ENCODE measurements around the gene BCL7B. TPM values are rescaled to one million over a fixed set of nuclear protein-coding genes. Genes with fewer than 3 reads are reported as not detected.
"Not testable (repeated sequence)": the region's sequence is repeated elsewhere in the genome, so short reads cannot be mapped to it uniquely, and the experiment has no call there.

The BCL7B gene
- total RNA-seq, 4 donors from 2014 or later: 107 to 131 (median 109) TPM

DNA sequence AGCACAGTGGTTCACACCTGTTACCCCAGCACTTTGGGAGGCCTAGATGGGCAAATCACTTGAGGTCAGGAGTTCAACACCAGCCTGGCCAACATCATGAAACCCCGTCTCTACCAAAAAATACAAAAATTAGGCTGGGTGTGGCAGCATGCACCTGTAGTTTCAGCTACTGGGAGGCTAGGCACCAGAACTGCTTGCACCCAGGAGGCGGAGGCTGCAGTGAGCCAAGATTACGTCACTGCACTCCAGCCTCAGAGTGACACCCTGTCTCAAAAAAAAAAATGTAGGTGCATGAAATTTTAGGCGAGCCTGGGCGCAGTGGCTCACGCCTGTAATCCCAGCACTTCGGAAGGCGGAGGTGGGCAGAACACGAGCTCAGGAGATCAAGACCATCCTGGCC, 9.6 kb downstream of the BCL7B start:
- Histone ChIP-seq H3K4me1 (peaks cover 0 to 32% (median 8%) of the 10 kb centered on the region in 4 donors), H3K4me3 (no peak overlapping the region), H3K36me3 (peaks cover 12 to 87% (median 56%) of the 10 kb centered on the region in 4 donors), H3K9me3 (no peaks in the 10 kb centered on the region), H3K27me3 (no peaks in the 10 kb centered on the region), H3K27ac (replicated peaks in 1 of 4) (no peak overlapping the region)
- TF ChIP-seq POLR2AphosphoS5 (IDR thresholded peaks at IDR 0.05): no peak
- no peak for TF ChIP-seq POLR2A (IDR thresholded peaks at IDR 0.05; ENCODE audit: low read depth)
- TF ChIP-seq, protein P1, sequence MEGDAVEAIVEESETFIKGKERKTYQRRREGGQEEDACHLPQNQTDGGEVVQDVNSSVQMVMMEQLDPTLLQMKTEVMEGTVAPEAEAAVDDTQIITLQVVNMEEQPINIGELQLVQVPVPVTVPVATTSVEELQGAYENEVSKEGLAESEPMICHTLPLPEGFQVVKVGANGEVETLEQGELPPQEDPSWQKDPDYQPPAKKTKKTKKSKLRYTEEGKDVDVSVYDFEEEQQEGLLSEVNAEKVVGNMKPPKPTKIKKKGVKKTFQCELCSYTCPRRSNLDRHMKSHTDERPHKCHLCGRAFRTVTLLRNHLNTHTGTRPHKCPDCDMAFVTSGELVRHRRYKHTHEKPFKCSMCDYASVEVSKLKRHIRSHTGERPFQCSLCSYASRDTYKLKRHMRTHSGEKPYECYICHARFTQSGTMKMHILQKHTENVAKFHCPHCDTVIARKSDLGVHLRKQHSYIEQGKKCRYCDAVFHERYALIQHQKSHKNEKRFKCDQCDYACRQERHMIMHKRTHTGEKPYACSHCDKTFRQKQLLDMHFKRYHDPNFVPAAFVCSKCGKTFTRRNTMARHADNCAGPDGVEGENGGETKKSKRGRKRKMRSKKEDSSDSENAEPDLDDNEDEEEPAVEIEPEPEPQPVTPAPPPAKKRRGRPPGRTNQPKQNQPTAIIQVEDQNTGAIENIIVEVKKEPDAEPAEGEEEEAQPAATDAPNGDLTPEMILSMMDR (IDR thresholded peaks at IDR 0.05): no peak
- no peak for TF ChIP-seq EP300 (IDR thresholded peaks at IDR 0.05)
- intact Hi-C loops (cut with DNase I): no loop called here
- 91% methylated on average over 9 of the region's 9 CpGs for WGBS
- no peak for DNase-seq (ENCODE audit: extremely low spot score)

DNA sequence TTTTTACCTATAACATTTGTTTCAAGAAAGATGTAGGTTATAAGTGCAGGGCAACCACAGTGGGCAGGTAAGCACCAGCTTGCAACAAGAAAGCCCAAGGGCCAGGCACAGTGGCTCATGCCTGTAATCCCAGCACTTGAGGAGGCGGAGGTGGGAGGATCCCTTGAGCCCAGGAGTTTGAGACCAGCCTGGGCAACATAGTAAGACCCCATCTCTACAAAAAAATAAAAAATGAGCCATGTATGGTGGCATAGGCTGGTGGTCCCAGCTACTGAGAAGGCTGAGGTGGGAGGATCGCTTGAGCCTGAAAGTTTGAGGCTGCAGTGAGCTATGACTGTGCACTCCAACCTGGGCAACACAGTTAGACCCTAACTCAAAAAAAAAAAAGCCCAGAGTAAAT, 12.8 kb downstream of the BCL7B start:
- WGBS: 100% methylated on average over 2 of the region's 2 CpGs
- Histone ChIP-seq H3K4me1 (peaks cover 0 to 22% (median 5%) of the 10 kb centered on the region in 4 donors), H3K9me3 (no peaks in the 10 kb centered on the region), H3K36me3 (peaks cover 39 to 90% (median 62%) of the 10 kb centered on the region in 4 donors), H3K27ac (replicated peaks in 1 of 4) (no peak overlapping the region), H3K27me3 (no peaks in the 10 kb centered on the region), H3K4me3 (no peak overlapping the region)
- TF ChIP-seq POLR2AphosphoS5 (IDR thresholded peaks at IDR 0.05): no peak
- TF ChIP-seq POLR2A (IDR thresholded peaks at IDR 0.05; ENCODE audit: low read depth): no peak
- TF ChIP-seq, protein P1 (IDR thresholded peaks at IDR 0.05): no peak
- TF ChIP-seq EP300 (IDR thresholded peaks at IDR 0.05): no peak
- intact Hi-C loops (cut with DNase I): no loop called here
- DNase-seq (ENCODE audit: extremely low spot score): no peak

DNA sequence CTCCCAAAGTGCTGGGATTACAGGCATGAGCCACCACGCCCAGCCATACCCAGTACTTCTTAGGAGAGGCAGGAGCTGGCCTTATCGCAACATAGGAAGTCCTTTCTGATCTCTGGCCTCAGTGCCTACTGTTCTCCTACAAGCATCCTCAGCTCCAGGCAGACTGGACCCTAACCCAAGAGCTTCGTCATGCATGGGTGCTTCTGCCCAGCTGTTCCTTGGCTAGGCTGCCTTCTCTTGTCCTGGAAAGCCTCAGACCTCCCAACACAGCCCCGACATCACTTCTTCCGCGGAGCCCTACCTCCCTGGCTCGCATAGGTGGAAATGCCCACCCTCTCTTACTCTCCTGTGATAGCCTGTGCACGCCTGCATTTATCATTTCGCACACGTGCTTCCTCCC, 15.8 kb downstream of the BCL7B start:
- H3K4me3 ChIP-seq: no peak overlapping the region
- 95% methylated on average over 10 of the region's 10 CpGs for WGBS
- H3K27me3 ChIP-seq: no peaks in the 10 kb centered on the region
- no peaks in the 10 kb centered on the region for H3K9me3 ChIP-seq
- TF ChIP-seq POLR2AphosphoS5 (IDR thresholded peaks at IDR 0.05) (no peak), POLR2A (IDR thresholded peaks at IDR 0.05; ENCODE audit: low read depth) (no peak)
- TF ChIP-seq, protein P1 (IDR thresholded peaks at IDR 0.05): no peak
- H3K36me3 ChIP-seq: peaks cover 63 to 90% (median 79%) of the 10 kb centered on the region in 4 donors
- H3K27ac ChIP-seq (replicated peaks in 1 of 4): no peak overlapping the region
- H3K4me1 ChIP-seq: peaks cover 0 to 12% (median 2%) of the 10 kb centered on the region in 4 donors
- no peak for DNase-seq (ENCODE audit: extremely low spot score)
- intact Hi-C loops (cut with DNase I): no loop called here

DNA sequence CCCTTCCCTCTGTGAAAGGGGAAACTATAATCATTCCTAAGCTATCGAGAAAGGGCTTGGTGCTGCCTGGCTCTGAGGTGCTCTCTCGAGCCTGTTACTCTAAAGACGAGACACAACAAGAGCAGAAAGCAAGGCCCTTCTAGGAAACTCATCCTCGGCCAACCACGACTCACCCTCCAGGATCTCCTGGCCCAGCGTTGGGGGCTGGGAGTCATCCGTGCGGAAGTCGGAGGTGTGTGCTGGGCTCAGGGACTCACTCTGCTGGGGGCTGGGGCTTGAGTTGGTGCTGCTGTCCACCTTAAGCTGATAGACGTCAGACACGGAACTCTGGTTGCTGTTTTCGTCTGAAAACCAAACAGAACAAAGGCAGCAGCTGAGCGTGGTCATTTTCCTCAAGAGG, 17.8 kb downstream of the BCL7B start:
- Histone ChIP-seq H3K27ac (replicated peaks in 1 of 4) (no peak overlapping the region), H3K27me3 (no peaks in the 10 kb centered on the region), H3K9me3 (no peaks in the 10 kb centered on the region), H3K4me1 (no peaks in the 10 kb centered on the region), H3K4me3 (no peak overlapping the region), H3K36me3 (peaks cover 82 to 100% (median 93%) of the 10 kb centered on the region in 4 donors)
- DNase-seq (ENCODE audit: extremely low spot score): no peak
- 90% methylated on average over 13 of the region's 13 CpGs for WGBS
- intact Hi-C loops (cut with DNase I): no loop called here
- TF ChIP-seq POLR2AphosphoS5 (IDR thresholded peaks at IDR 0.05): no peak

DNA sequence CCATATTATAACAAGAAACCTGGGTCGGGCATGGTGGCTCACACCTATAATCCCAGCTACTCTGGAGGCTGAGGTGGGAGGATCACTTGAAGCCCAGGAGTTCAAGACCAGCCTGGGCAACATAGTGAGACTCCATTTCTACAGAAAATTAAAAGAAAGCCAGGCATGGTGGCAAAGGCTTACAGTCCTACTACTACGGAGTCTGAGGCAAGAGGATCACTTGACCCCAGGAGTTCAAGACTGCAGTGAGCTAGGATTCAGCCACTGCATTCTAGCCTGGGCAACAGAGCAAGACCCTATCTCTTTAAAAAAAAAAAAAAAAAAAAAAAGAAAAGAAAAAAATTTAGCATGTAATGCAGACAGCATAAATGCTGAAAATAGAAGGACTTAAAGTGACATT, 19.0 kb downstream of the BCL7B start:
- H3K27me3 ChIP-seq; H3K4me1 ChIP-seq; H3K9me3 ChIP-seq; intact Hi-C loops (cut with DNase I); H3K4me3 ChIP-seq; DNase-seq (ENCODE audit: extremely low spot score); H3K27ac ChIP-seq (replicated peaks in 1 of 4): not testable (repeated sequence)
- peaks cover 80 to 100% (median 90%) of the 10 kb centered on the region in 4 donors for H3K36me3 ChIP-seq
- 88% methylated on average over 2 of the region's 2 CpGs for WGBS

DNA sequence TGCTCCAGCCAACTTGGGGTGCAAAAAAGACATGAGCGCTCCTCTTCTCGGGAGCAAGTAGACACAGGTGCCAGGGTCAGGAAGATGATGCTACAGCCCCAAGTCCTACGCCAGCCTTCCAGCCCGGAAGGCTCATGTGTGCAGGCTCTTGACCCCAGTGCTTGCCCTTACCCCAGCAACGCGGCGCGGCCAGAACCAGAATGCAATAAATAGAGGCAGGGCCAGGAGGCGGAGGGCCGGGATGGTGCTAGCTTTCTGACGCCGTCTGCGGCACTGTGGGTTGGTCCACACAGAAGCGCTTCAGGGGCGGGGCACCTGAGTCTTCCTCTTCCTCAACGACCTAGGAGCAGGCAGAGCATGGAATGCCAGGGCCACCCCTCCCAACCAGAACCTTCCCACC, 20.4 kb downstream of the BCL7B start:
- intact Hi-C loops (cut with DNase I): no loop called here
- WGBS: 77% methylated on average over 3 of the region's 16 CpGs
- H3K36me3 ChIP-seq: peaks cover 66 to 96% (median 76%) of the 10 kb centered on the region in 4 donors
- no peak for DNase-seq (ENCODE audit: extremely low spot score)
- no peak for TF ChIP-seq POLR2A (IDR thresholded peaks at IDR 0.05; ENCODE audit: low read depth)
- no peak for TF ChIP-seq POLR2AphosphoS5 (IDR thresholded peaks at IDR 0.05)
- TF ChIP-seq EP300 (IDR thresholded peaks at IDR 0.05): no peak
- no peaks in the 10 kb centered on the region for H3K4me1 ChIP-seq
- H3K9me3 ChIP-seq: no peaks in the 10 kb centered on the region
- H3K27me3 ChIP-seq: no peaks in the 10 kb centered on the region
- H3K4me3 ChIP-seq: no peak overlapping the region
- H3K27ac ChIP-seq (replicated peaks in 1 of 4): no peak overlapping the region
